HTERT RPE-1 (cell line): Measurements from ENCODE around the gene PCARE.
"Not testable (repeated sequence)": the region's sequence is repeated elsewhere in the genome, so short reads cannot be mapped to it uniquely, and the experiment has no call there.

ENCODE experiments used
- in situ Hi-C: fragments of 300-500 bp; cut with MboI; formaldehyde crosslinking; loops from 4 replicates; pipeline ENCODE4 v1.14.3; 2020; ENCODE audit warnings: low sequenced_read_pairs

PCARE gene

DNA sequence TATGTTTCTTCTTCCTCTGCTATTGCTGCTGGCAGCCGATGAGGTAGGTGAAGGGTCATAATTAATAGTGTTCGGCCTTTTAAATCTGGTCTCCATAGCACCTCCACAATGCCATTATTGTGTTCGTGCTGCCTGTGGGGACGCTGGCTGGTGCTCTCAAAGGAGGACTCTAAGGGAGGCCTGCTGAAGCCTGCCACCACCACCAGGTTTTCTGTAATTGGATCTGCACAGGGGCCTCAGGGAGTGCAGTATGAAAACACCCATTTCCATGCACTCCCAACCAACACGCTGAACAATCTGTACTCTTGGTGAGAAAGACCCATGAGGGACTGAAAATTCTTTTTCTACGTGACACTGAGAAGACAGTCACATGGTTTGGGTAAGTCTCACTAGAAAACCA, 23.2 kb upstream of the PCARE start:
- in situ Hi-C loops = no loop called here

DNA sequence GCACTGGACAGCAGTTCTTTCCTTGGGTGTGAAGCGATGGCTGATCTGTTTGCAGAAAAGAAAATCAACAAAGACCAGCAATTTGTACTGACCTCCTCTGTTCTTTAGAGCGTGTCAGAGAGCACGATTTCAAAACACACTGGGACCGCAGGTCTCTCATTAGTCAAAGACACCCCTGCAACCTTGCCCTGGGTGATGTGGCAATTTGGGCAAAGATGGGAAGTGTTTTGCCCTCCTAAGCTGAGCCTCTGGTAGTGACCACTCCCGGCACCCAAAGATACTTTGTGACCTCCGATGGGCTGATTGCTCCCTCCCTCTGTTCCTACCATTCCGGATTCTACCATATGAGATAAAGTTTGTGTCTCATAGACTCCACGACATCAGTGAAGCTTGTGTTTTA, 22.6 kb upstream of the PCARE start:
- in situ Hi-C loops = no loop called here

DNA sequence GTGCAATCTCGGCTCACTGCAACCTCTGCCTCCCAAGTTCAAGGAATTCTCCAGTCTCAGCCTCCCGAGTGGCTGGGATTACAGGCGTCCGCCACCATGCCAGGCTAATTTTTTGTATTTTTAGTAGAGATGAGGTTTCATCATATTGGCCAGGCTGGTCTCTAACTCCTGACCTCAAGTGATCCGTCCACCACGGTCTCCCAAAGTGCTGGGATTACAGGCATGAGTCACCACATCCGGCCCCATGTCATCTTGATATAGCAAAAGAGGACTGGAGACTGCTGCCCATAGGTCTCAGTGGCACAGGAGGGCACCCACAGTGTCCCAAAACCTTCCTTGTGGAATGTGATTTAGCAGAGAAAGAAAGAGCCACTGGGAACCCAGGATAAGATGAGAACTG, 16.0 kb upstream of the PCARE start:
- in situ Hi-C loops = not testable (repeated sequence)

DNA sequence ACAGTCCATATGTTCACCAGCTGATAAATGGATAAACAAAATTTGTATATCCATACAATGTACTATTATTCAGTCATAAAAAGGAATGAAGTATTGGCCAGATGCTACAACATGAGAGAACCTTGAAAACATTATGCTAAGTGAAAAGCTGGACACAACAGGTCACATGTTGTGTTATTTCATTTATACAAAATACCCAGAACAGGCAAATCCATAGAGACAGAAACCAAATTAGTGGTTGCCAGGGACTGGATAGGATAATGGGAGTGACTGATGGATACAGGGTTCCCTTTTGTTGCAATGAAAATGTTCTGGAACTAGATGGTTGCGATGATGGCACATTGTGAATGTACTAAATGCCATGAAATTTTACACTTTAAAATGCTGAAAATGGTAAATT, 10.2 kb upstream of the PCARE start:
- in situ Hi-C loops = no loop called here

DNA sequence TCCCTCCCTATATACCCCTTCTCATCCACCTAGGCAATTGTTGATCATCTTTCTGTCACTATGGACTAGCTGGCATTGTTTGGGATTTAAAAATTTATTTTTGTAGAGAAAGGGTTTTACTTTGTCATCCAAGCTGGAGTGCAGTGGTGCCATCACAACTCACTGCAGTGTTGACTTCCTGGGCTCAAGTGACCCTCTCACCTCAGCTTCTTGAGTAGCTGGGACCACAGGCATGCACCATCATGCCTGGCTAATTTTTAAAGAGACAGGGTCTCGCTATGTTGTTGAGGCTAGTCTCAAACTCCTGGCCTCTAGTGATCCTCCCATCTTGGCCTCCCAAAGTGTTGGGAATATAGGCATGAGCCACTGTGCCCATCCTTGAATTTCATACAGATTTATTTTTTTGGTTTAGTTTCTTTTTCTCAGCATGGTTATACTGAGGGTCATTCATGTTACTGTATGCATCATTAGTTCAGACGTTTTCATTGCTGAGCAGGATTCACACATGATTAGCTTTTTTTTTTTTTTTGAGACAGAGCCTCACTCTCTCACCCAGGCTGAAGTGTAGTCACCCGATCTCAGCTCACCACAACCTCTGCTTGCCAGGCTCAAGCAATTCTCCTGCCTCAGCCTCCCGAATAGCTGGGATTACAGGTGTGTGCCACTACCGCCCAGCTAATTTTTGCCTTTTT, 8.6 kb upstream of the PCARE start:
- in situ Hi-C loops = no loop called here

DNA sequence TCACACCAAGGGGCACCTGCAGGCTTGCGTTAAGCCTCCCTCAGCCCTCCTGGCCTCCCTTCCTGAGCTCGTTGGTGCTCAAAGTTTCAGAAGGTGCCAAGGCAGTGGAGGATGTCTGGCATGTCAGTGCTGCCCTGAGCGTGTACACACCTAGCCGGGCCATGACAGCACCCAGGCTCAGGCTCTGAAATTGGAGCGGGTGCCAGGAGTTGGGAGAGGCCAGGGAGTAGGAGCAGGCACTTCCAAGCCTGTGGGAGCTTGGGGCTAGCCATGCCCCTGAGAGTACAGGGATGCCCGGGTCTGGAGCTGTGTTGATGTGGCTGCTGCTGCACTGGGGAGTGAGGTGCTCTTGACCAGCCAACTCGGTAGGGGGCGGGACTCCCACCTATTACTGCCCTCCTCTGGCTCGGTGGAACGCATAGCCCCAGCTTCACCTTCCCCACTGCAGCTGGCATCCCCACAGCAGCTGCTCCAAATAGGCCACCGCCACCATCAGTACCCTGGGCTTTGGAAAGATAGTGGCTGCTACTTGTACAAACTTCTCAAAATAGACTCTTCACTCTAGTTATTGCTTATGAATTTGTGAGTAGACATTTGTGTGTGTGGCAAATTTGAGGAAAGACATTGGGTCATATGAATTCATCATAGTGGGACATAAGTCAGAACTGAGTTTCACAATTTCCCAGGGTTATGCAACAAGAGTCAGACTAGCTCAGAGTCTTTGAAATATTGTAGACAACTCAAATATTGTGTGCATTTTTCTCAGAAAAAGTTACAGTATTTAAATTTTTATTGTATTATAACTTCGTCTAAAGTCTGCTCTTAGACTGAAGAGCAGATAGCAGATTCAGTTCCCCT, 6.8 kb upstream of the PCARE start:
- in situ Hi-C loops = no loop called here

DNA sequence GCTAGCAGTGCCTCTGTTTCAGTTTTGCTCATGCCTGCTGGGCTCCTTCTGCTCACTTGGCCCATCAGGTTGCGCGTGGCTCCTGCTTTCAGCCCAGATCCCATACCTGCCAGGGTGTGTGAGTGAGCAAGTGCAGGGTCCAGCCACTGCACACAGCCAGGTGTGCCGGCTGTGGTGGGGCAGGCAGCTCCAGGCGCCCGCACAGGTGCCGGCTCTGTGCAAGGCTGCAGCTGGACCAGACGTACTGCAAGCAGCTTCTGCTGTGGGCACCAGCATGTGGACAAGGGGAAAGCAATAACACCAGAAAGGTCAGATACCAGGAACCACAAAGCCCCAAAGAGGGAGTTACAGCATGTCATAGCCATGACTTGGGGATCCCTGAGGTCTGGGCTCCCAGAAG, 5.6 kb upstream of the PCARE start:
- in situ Hi-C loops = no loop called here

DNA sequence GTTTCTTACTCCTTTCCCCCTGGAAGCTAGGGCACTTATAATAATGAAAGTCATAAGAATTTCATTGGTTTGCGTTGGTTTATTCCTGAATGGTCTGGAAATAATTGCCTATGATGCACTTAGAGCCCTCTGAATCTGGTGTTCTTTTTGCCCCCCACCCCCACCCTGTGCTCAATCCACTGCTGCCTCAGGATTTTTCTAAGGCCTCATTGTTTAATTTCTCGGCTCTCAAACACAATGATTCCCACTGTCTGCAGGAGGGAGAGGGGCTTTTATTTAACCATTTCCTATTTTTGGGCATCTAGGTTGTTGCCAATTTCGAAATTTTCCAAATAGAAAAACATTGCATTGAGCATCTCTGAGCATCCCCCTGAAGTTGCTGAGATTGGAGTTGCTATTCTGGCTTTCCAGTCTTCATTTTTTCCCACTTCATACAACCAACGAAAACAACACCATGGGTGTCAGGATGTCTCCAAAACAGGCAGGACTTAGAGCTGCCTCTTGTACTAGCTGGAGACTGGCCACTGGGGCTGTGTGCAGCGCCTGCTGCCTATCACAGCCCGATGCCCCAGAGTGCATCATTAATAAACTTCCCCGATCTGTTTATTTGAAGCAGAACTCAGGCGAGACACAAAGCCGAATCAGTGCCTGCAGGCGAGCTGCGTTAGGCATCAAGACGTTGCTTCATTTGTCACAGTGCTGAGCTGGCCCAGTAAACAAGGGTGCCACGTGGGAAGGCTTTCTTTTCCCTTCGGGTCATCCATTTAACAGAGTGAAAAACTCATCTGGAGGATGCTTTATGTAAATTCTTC, 1.8 kb upstream of the PCARE start:
- in situ Hi-C loops = no loop called here

DNA sequence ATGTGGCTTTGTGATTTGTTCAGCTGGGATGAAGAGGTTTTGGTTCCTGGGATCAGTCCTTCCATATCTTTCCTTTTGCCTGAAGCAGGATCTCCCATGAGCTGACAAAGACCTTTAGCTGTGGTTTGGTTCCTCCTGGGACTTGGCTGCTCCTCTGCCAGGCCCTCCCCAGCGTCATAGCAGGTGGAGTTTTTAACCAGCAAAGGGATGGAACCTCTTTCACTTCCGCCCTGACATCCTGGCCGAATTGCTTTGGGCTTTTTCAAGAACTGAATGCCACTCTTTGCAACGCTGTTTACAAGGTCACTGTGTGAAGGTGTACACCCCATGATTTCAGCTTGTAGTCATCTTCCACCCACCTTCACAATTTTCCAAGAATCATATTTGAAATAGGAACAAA, 390 bp downstream of the PCARE start:
- in situ Hi-C loops = no loop called here

DNA sequence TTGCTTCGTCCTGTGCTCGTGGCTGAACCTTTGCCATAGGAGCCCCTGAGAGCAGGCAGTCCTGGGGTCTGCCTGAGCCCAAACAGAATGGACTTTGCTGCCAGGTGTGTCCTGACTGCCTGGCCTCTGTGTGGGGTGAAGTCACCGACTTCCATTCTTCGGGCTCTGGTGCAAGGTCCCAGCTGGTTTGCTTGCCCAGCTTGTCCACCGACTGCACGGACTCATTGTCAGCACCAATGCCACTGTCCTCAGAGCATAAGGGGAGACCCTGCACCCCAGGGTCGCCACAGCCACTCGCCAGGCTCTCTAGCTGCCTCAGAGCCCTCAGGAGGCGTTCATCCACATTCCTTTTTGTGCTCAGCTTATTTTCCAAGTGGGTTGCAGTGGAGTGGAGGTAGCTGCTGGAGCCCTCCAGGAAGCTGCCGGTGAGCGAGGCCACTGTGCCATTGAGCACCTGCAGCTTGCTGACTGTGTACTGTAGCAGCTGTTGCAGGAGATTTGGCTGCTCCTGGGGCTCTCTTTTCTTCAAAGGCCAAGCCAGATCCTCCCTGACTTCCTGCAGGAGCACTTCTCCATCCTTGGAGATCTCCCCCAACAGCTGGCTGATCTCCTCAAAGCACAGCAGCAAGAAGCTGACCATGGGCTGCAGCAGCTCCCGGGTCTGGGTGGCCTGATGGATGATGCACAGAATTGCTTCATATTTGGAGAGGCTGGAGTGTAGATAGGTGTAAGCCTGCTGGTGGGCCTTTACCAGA, 1.2 kb downstream of the PCARE start:
- in situ Hi-C loops = no loop called here

DNA sequence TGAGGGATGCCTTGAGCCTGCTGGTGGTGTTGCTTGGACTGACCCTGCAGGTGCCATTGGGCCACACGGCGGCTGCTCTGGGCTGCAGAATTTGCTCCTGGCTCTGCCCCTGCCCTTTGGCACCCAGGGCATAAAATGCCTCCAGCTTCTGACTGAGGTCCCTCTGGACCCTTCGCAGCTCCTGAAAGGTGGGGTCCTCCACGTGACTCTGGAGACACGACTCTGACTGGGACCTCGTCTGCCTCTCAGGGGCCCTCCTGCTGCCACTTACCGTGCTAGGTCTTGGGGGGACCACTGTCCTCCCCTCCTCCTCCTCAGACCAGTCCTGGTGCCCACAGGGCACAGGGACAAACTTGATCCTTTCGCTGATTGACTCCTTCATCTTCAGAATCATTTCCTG, 2.1 kb downstream of the PCARE start:
- in situ Hi-C loops = no loop called here

DNA sequence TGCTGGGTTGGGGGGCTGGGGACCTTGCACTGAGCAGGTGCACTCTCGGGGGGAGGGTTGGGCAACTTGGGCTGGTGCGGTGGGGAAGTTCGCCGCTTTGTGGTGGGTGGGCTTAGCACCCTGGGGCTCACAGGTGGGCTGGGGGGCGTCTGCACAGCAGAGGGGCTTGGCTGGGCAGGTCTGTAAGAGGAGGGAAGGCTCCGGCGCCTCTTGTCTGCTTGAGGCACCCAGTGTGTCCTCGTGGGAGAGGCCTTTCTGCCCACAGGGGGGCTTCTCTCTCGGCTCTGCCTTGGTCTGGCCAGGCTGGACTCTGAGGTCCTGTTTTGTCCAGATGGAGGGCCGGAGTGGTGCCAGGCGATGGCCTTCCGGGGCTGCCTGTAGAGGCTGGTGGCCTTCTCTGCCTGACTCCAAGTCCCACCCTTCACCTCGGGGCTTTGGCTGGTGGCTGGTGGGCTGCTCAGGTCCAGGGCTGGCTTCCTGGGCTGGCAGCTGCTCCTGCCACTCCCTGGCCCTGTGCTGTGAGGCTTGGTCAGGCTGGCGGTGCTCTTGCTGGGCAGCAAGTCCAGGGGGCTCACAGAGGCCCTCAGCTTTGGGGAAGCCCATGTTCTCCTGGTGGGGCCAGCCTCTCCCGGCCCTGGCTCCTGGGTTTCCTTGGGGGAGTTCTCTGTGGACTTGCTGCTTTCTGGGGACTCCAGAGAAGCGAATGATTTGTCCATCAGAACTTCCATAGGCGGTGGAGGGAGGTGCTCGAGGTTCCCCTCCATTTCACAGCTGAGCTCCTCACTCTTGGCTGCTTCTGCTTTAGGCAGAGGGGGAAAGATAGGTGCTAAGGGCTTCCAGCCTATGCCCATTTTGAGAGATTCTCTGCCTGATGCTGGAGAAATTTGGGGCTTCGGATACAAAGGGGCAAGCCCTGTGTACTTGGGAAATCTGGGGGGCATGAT, 3.0 kb downstream of the PCARE start:
- in situ Hi-C loops = no loop called here

DNA sequence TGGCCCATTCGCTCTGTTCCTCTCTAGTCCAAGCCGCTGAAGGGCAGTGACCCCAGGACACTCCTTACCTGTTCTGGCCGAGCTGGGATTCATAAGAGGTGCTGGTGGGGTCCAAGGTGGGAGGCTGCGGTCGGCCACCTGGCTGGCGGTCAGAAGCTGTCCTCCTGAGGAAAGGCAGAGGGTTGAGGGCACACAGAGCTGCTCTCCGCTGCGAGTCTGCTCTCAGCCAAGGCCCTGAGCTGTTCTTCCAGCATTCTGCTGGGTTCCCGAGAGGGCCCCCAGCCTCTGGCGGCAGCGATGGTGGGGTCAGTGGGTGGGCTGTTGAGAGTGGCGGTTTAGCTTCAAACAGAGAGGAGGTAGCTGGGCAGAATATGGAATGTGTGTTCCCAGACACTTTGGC, 3.8 kb downstream of the PCARE start:
- in situ Hi-C loops = no loop called here

DNA sequence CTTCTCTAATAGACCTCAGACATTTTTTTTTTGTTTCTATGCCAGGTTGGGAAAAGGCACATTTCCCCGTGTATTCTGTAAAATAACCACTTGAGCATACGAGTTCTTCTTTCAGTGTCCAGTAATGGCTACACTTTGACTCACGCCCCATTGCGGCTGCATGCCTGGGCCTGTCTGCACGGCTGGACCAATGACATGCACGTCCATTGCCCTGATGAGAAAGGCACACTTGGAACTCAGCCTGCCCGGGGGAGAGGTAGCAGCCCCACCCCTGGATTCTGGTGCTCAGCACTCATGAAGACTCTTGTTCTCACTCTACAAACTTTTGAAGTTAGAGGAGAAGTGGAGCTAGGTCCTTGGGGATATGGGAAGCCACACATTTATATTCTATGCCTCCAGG, 5.8 kb downstream of the PCARE start:
- in situ Hi-C loops = no loop called here

DNA sequence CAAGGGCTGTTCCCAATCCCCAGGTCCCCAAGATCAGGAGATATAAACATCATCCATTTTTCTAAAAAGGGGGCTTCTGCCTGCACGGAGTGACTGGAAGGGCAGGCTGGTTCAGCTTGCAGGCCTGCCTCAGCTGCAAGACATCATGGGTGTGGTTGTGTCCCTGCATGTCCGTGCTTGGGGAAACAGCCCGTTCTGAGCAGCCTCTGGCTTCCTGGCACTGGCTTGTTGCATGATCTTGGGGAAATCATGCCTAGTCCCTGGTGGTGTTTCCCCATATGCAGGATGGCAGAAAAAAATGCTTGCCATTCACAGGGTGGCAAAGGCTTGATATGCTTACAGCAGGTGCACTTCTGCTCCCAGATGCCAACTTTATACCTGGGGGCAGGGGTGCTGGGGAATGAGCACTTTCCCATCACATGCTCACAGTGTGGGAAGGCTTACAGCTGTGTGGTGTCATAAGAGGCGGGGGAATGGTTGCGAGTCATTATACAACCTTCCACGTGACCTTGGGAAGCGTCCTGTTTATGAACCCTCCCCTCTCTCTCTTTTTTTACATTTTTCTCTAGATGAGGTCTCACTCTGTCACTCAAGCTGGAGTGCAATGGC, 7.2 kb downstream of the PCARE start:
- in situ Hi-C loops = no loop called here

DNA sequence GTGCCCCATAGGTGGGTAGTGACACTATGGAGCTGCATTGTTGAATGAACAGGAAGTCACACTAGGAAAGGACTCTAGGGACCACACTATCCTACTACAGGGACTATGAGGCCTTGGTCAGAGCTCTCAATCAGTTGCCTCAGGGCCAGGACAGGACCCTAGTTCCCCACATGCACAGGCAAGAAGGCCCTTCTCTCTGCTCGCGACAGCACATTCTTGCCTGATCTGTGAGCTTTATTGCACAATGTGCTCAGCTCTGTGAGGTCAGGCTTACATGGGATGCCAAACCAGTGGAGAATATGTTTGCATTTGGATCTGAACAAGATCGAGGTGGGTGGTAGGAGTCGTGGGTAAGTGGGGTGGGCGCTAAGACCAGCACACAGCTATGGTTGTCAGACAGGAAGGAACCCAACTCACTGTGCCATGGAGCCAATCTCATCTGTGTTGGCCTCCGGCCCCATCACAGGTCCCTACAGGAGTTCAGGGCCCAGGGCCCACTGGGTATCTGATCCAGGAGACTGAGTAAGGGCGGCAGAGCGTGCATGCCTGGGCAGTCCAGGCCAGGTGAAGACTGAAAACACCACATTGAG, 8.0 kb downstream of the PCARE start:
- in situ Hi-C loops = no loop called here

DNA sequence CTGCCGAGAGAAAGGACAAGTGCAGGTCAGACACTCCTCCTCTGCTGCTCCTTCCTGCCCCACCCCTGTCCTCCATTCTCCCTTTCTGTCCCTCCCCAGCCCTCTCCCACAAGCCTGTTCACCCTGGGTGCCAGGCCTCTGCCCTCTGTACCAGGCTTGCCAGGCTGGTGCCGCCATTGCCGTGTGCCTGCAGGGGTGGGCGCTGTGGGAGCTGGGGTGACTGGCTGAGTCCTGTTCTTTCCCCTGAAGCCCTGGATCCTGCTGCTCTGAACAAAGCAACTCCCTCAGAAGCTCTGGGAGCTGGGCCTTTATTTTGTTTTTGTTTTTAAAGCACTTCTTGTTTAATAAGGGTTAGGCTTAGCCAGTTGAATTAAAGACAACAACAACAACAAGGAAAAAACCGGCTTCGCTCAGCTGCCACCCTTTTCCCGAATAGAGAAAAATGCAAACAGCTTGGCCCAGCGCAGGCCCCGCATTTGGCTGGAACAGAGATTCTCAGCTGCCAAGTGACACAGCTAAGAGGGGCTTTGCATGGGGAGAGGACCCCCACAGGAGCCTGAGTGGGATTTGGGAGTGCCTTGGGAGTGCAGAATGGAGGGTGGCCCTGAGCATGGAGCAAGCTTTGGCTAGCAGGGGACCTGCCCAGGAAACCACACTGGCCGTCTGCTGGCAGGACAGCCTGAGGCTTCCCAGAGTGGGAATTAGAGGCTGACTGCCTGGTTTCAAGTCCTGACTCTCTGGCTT, 9.1 kb downstream of the PCARE start:
- in situ Hi-C loops = no loop called here

DNA sequence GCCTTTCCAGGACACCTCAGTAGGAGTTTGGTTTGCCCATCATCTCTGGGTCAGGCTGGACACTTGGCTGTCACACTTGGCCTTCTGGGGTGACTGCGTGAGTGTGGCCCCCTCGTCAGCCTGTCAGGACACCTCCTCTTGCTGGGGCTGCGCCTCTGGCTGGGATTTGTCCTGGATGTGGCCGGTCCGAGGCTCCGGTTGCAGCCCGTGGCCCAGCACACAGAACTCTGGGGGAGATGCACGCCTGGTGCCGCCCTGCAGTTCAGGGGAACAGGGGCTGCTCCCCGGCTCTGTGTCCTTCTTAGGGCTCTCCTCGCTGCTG, 9.6 kb downstream of the PCARE start:
- in situ Hi-C loops = no loop called here

DNA sequence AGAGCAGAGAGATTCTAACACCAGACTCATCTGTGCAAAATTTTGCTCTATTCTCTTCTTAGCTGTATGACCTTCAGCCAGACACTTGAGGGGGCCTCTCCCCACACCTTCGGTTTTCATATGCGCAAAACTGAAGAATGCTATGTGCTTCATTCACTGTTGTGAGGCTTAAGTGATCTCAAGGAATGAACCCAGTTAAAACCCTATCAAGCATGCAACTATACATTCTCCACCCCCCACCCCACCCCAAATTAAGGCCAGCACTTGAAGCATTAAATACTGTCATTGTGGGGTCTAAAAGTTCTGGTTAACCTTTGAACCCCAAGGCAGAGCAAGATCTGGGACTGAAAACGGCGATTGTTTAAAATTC, 10.0 kb downstream of the PCARE start:
- in situ Hi-C loops = no loop called here
